ENCODE measurements around the gene SLC8A1. TPM values are rescaled to one million over a fixed set of nuclear protein-coding genes. Genes with fewer than 3 reads are reported as not detected.

Gene SLC8A1
- total RNA-seq, 1 experiment from 2014 or later, result 0.43 TPM

- no peak overlapping the region for H3K4me3 ChIP-seq (ENCODE audit: low read depth, low read length)
- peaks cover 5% of the 10 kb centered on the region for H3K4me1 ChIP-seq
- Mint-ChIP-seq H3K4me3 (ENCODE audit: unreplicated experiment) (no peak overlapping the region), H3K27ac (ENCODE audit: unreplicated experiment) (no peak overlapping the region), H3K36me3 (ENCODE audit: insufficient read depth, unreplicated experiment) (no peaks in the 10 kb centered on the region), H3K4me1 (ENCODE audit: low read depth, unreplicated experiment) (peaks cover 10% of the 10 kb centered on the region), H3K27me3 (ENCODE audit: insufficient read depth, unreplicated experiment) (peaks cover 4% of the 10 kb centered on the region), H3K9me3 (ENCODE audit: unreplicated experiment) (no peaks in the 10 kb centered on the region)
- no peaks in the 10 kb centered on the region for H3K9me3 ChIP-seq
- ChIA-PET POLR2A (no interaction called here), CTCF (no interaction called here)
- no TSS peak for BruUV-seq (replicated peaks)
- TF ChIP-seq CTCF (IDR thresholded peaks at IDR 0.05; ENCODE audit: insufficient read depth in 1 of 2, low read depth in 1 of 2, low read length in 1 of 2, severe bottlenecking in 1 of 2, unreplicated experiment in 1 of 2), result no peak
- intact Hi-C loops (cut with micrococcal nuclease; ENCODE audit: unreplicated experiment), result no loop called here
- no peak for DNase-seq
- no peaks in the 10 kb centered on the region for H3K36me3 ChIP-seq (ENCODE audit: control insufficient read depth, insufficient read depth, low read length)
- H3K27me3 ChIP-seq (replicated peaks; ENCODE audit: control insufficient read depth, insufficient read depth, low read length), result peaks cover 2% of the 10 kb centered on the region; the same call in 1 of the 2 replicates
Observed at GRCh38 chr2:40150266-40150665, 301.6 kb downstream of the SLC8A1 start.

- H3K4me3 Mint-ChIP-seq (ENCODE audit: unreplicated experiment), result no peak overlapping the region
- peaks cover 3% of the 10 kb centered on the region for H3K4me1 Mint-ChIP-seq (ENCODE audit: low read depth, unreplicated experiment)
- no peaks in the 10 kb centered on the region for H3K9me3 Mint-ChIP-seq (ENCODE audit: unreplicated experiment)
- H3K27ac Mint-ChIP-seq (ENCODE audit: unreplicated experiment), result no peak overlapping the region
- no peak for DNase-seq
- Histone ChIP-seq H3K27me3 (replicated peaks; ENCODE audit: control insufficient read depth, insufficient read depth, low read length) (peaks cover 2% of the 10 kb centered on the region; the same call in 1 of the 2 replicates), H3K36me3 (ENCODE audit: control insufficient read depth, insufficient read depth, low read length) (no peaks in the 10 kb centered on the region), H3K4me1 (peaks cover 2% of the 10 kb centered on the region), H3K9me3 (no peaks in the 10 kb centered on the region), H3K4me3 (ENCODE audit: low read depth, low read length) (no peak overlapping the region)
- BruUV-seq (replicated peaks), result no TSS peak
- ChIA-PET CTCF (no interaction called here), POLR2A (no interaction called here)
- intact Hi-C loops (cut with micrococcal nuclease; ENCODE audit: unreplicated experiment), result no loop called here
- peaks cover 4% of the 10 kb centered on the region for H3K27me3 Mint-ChIP-seq (ENCODE audit: insufficient read depth, unreplicated experiment)
- H3K36me3 Mint-ChIP-seq (ENCODE audit: insufficient read depth, unreplicated experiment), result no peaks in the 10 kb centered on the region
- no peak for TF ChIP-seq CTCF (IDR thresholded peaks at IDR 0.05; ENCODE audit: insufficient read depth in 1 of 2, low read depth in 1 of 2, low read length in 1 of 2, severe bottlenecking in 1 of 2, unreplicated experiment in 1 of 2)
Observed at GRCh38 chr2:40148334-40148733, 303.6 kb downstream of the SLC8A1 start.

- no peak overlapping the region for H3K4me3 ChIP-seq (ENCODE audit: low read depth, low read length)
Observed at GRCh38 chr2:40147360-40147759, 304.5 kb downstream of the SLC8A1 start.

More at GRCh38 chr2:40147360-40147759, 304.5 kb downstream of the SLC8A1 start:
- no peak for TF ChIP-seq CTCF (IDR thresholded peaks at IDR 0.05; ENCODE audit: insufficient read depth in 1 of 2, low read depth in 1 of 2, low read length in 1 of 2, severe bottlenecking in 1 of 2, unreplicated experiment in 1 of 2)
- Histone ChIP-seq H3K27me3 (replicated peaks; ENCODE audit: control insufficient read depth, insufficient read depth, low read length) (peaks cover 2% of the 10 kb centered on the region; the same call in 1 of the 2 replicates), H3K4me1 (no peaks in the 10 kb centered on the region), H3K9me3 (no peaks in the 10 kb centered on the region), H3K36me3 (ENCODE audit: control insufficient read depth, insufficient read depth, low read length) (no peaks in the 10 kb centered on the region)
- ChIA-PET CTCF (no interaction called here), POLR2A (no interaction called here)
- no peaks in the 10 kb centered on the region for H3K36me3 Mint-ChIP-seq (ENCODE audit: insufficient read depth, unreplicated experiment)
- H3K9me3 Mint-ChIP-seq (ENCODE audit: unreplicated experiment), result no peaks in the 10 kb centered on the region
- no peak overlapping the region for H3K27ac Mint-ChIP-seq (ENCODE audit: unreplicated experiment)
- intact Hi-C loops (cut with micrococcal nuclease; ENCODE audit: unreplicated experiment), result no loop called here
- H3K4me3 Mint-ChIP-seq (ENCODE audit: unreplicated experiment), result no peak overlapping the region
- DNase-seq, result no peak
- H3K27me3 Mint-ChIP-seq (ENCODE audit: insufficient read depth, unreplicated experiment), result peaks cover 6% of the 10 kb centered on the region
- BruUV-seq (replicated peaks), result no TSS peak
- H3K4me1 Mint-ChIP-seq (ENCODE audit: low read depth, unreplicated experiment), result no peaks in the 10 kb centered on the region

All from Caco-2 (cell line).